HUDEP-2 (cell line): ENCODE results near the gene SSB.
"Not testable (repeated sequence)": the region's sequence is repeated elsewhere in the genome, so short reads cannot be mapped to it uniquely, and the experiment has no call there.

Experiments
- DNase-seq, 76 experiments: peaks; one replicate each; lab custom pipeline; 2025; ENCODE audit not compliant: unreplicated experiment in 76 of 76; lab: John Stamatoyannopoulos, UW

The SSB gene

DNA sequence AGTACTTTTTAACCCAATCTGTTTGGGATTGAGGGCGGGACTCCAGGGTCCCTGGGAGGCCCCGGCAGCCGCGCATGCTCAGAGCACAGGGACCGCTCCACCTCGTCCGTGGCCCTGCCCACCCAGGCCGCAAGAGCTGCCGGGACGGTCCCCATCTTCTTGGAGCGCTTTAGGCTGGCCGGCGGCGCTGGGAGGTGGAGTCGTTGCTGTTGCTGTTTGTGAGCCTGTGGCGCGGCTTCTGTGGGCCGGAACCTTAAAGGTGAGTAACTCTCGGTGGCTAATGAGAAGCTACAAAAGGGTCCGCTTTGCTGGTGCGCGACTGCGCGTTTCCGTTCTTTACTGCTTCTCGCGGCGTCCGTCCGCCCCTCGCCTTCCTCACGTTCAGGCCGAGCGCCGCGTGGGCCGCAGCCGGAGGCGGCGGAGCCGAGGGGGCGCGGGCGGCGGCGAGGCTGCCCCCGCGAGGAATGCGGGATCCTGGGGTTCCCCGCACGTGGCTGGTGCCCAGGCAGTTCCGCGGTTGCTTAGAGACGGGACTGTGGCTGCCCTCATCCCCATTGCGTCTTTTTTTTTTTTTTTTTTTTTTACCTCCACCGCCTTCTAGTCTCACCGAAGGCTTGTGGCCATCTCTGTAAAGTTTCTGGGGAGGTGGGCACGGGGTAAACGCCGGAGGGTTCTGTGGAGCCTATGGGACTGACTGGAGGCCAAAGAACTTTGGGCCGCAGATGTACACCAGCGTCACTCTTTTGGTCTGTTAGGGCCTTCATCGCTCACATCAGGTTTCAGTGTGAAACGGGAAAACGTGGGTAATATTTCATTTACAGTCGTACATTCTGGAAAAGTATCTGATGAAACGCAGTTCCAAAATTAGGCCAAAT lies at the start of gene SSB:
SSB (plus strand) TSS at position 154 of the 875 bp plus-strand sequence. CDS start 2,090 bp downstream, outside the sequence.
- peak; percentile 11 to 93 (median 86) for DNase-seq

DNA sequence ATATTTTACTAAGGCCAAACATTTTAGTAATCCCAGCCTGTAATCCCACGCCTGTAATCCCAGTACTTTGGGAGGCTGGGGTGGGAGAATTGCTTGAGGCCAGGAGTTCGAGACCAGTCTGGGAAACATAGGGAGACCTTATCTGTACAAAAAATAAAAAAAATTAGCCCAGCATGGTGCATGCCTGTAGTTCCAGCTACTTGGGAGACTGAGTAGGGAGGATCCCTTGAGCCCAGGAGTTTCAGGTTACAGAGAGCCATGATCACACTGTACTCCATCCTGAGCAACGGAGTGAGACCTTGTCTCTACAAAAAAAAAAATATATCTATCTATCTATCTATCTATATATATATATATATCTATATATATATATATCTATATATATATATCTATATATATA lies 45.9 kb upstream of the SSB start:
- no peak for DNase-seq

DNA sequence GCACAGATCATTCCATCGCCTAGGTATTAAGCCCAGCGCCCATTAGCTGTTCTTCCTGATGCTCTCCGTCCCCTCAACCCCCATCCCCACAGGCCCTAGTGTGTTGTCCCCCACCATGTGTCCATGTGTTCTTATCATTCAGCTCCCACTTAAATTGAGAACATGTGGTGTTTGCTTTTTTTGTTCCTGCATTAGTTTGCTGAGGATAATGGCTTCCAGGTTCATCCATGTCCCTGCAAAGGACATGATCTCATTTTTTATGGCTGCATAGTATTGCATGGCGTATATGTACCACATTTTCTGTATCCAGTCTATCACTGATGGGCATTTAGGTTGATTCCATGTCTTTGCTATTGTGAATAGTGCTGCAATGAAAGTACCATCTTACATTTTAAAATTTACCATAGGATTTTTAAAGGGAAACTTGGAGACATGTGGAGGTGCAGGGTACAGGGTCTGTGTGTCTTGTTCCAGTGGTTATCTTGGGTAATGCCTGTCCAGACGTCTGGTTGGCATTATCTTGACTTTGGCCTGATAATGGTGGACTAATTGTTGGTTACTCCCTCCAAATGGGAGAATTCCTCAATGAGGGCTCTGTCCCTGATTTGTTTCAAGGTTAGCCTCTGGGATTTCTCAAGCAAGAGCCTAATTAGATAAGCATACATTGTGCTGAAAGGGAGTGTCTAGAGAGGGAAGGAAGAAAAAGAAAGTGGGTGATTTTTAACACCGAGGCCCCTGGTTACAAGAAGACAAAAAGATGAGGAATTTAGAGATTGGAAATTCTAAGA lies 43.4 kb upstream of the SSB start:
- DNase-seq = no peak

DNA sequence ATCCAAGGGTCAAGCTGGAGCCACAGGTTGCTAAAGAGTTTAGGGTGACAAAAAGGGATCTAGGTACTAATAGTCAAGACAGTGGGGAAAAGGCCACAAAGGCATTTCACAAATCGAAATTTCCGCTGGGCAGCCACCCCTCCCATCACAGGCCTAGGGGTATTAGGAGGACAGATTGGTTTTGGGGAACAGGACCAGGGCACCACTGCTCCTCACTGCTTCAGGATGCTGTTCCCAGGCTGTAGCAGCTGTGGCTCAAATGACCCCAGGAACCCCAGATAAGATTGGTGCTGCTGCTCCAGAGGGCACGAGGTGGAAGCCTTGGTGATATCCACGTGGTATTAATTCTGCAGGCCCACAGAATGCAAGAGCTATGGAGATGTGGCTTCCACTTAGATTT lies 42.3 kb upstream of the SSB start:
- DNase-seq = no peak

DNA sequence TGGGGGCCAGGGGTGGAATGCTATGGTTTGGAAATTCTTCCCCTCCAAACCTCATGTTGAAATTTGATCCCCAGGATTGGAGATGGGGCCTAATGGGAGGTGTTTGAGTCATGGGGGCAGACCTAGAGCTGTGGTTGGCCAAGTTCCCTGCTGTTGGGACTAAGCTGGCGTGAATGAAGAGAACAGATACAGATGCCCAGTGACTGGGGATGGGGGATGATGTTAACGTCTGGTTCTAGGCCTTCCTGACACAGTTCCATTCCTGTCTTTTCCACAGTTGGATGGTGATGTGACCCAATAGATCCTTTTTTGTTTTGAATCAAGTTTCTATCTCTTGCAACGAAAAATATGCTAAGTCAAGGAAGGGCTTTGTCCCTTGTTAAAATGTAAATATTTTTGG lies 41.3 kb upstream of the SSB start:
- DNase-seq = no peak

DNA sequence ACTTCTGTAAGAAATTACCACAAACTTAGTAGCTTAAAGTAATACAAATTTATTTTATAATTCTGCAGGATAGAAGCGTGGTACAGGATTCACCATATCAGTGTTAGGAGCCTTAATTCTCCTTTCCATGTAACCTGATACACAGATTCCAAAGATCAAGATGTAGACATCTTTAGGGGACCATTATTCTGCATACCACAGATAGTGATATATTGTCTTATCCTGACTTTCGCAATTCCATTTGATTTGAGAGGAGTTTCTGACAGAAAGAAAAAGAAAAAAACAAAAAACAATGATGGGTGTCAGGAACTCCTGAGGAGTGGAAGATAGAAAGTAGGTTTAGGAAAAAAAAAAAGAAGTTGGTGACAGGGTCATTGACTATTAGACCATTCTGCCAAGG lies 40.9 kb upstream of the SSB start:
- DNase-seq = no peak

DNA sequence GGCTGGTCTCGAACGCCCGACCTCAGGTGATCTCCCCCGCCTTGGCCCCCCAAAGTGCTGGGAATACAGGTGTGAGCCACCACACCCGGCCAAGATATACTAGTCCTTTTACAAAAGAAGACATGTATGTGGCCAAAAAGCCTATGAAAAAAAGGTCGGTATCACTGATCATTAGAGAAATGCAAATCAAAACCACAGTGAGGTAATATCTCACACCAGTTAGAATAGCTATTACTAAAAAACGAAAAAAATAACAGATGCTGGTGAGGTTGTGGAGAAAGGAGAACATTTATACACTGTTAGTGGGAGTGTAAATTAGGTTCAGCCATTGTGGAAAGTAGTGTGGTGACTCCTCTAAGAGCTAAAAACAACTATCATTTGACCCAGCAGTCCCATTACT lies 38.7 kb upstream of the SSB start:
- DNase-seq = no peak

DNA sequence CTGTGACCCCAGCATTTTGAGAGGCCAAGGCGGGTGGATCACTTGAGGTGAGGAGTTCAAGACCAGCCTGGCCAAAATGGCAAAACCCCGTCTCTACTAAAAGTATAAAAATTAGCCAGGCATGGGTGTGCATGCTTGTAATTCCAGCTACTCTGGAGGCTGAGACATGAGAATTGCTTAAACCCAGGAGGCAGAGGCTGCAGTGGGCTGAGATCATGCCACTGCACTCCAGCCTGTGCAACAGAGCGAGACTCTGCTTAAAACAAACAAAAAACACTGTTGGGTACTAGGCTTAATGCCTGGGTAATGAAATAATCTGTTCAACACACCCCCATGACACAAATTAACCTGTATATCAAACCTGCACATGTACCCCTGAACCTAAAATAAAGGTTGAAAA lies 37.9 kb upstream of the SSB start:
- not testable (repeated sequence) for DNase-seq

DNA sequence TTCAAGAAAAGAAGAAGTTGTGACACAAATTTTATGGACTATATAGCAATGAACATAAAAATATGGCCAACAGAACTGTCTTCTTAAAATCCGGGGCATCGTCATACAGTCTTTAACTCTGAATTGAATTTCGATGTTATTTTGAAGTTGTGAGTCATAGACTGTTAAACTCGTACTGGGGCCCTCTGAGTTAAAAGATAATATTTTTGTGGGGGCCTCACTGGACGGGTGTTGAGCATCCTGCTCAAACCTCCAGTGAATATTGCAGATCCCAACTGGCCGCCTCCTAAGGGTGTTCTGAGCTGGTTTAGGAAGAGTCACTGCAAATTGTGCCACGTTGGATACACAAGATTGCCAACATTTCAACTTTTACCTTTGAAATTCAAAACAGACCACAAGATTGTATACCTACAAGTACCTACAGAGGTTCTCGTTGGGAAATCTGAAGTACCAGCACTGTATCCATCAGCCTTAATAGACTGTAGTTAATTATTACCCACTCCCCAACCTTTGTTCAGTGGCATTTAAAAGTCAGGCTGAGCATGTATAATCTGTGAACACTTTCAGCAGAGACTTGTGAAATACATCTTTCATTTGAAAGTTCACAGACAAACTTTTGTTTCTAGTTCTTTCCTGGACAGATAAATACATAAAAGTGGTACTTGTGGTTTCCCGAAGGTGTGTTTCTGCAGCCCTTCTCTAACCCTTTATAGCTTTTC lies 37.3 kb upstream of the SSB start:
- no peak for DNase-seq

DNA sequence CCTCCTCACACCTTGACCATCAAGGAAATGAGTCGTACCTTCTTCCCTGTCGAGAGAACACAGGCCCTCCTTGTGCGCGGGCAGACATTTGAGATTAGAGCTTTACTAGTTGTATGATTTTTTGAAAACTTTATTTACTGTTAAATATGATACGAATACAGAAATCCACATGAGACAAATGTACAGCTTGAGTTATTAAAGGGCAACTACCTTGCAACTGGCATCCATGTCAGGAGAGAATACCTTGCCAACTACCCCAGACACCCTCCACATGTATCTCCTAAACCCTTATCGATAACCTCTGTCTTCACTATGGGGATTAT lies 36.7 kb upstream of the SSB start:
- no peak for DNase-seq

DNA sequence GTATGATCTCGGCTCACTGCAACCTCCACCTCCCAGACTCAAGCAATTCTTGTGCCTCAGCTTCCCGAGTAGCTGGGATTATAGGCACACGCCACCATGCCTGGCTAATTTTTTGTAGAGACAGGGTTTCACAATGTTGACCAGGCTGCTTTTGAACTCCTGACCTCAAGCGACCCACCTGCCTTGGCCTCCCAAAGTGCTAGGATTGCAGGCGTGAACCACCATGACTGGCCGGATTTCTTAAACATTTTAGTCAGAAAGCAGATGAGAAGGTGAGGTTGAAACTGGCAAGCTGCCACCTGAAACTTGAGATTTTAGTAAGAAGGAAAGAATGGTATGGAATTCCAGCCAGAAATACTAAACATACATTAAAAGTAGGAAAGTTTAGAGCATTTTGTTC lies 33.1 kb upstream of the SSB start:
- DNase-seq = no peak

DNA sequence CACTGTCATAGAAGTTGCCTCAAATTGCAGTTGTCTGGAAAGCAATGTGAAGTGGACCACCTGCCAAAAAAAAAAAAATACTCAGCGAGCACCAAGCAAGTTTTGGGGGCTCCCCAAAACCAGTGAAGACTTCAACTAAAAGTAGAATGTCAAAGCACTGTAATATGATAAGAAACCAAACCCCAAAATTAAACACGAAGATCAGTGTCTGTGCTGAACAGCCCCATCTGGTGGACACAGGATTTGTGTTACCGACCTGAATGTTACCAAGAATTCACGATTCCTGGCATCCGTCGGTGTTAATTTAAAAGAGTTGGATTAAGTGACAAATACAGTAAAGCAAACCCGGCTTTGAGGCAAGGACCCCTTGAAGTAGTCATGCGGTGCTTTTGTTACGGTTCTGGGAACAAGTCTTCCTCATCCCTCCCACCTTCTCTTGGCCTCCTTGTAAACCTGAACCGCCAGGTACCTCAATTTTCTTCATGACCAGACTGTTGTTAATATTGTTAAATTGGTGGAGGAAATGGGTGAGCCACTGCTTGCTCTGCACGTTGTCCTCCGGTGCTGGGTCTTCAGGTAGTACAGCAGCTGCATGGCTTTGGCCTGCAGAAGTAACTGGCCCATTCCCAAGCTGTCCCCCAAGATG lies 31.3 kb upstream of the SSB start:
- DNase-seq = peak in 51 of 76 experiments; percentile 3 to 58 (median 29)

DNA sequence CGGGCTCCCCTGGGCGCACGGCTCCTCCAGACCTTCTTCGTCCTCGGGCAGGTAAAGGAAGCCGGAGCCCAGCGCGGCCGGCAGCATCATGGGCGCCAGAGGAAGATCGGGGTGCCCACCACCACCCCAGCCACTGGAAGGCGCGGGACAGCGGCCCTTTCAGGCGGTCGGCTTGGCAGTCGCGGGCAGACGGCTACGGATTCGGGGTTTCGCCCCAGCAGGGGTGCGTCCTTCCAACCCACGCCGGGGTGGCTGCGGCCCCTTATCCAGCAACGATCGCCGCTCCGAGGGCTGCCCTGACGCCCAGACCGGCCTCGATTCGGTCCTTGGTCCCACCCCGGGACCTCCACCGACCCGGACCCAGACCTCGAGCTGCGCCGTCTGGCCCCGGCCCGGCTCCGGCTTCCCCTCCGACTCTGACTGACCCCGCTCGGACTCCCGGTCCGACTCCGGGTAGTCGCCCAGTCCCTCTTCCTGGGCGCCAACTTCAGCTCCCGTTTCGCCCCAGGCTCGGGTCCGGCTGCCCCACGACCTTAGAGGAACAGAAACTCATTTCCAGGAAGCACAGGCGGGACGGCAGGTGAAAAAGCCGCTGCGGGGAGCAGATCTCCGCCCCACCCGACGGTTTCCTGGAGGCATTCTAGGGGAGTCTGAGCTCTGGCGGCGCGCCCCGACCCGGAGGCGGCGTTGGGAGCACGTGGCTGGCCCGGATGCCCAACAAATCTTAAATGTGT lies 30.2 kb upstream of the SSB start:
- DNase-seq = peak in 6 of 76 experiments; percentile 2 to 9 (median 4)

DNA sequence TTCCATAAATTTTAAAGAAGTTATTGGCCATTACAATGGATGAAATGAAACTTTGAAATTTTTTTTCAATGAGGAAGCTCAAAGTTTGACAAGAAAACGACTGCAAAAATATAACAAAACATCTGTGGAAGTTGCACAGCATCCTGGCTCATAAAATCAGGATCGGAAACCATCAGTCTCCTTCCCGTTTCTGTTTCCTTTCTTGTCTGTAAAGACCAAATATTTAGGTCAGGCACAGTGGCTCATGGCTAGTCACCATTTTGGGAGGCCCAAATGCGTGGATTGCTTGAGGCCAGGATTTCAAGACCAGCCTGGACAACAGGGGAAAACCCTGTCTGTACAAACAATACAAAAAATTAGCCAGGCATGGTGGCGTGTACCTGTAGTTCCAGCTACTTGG lies 27.6 kb upstream of the SSB start:
- no peak for DNase-seq

DNA sequence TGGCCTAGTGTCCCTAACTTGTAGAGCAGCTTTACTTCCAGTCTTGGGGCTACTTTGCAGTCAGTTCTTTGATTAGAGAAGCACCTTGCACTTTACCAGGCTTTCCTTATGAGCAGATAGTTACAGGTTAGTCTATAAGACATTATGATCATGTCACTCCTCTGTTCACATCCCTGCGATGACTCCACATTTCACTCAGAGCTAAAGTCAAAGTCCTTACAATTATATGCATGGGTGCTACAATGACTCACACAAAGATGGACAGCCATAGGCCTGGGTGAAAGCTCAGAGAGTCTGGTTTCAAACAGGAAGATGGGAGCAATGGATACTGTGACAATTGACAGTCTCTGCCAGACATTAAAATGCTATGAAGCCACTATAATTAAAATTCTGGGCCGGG lies 27.1 kb upstream of the SSB start:
- DNase-seq = no peak

DNA sequence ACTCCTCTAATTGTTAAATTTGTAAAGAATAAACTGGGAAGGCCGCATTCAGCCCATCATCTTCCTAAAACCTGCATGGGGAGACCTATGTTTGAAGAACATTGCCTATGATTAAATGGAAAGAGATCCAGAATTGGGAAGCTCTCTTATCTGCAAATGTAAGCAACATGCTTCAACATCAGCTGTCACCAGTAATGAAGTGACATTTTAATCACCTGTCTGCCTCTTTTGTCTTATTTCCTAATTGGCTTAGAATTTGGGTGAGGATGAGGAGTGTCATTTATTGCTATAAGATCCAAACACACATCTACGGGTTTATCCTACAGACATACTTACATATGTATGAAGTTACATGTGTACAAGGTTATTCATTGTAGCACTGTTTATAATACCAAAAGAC lies 26.0 kb upstream of the SSB start:
- no peak for DNase-seq

DNA sequence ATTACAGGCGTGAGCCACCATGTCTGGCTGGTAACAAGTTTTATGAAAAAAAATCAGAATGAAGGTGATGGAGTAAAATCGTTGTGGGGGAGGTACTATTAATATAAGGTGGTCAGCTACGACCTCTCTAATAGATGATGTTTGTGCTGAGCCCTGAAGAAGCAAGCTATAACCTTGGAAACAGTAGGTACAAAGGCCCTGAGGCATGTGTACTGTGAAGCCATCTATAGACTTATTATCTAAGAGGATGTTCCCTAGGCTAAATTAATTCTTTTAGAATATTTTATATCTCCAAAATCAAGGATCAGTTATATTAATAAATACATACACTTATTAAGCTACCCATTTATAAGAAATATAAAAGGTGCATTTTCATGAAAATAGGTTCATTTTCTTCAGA lies 23.3 kb upstream of the SSB start:
- no peak for DNase-seq

DNA sequence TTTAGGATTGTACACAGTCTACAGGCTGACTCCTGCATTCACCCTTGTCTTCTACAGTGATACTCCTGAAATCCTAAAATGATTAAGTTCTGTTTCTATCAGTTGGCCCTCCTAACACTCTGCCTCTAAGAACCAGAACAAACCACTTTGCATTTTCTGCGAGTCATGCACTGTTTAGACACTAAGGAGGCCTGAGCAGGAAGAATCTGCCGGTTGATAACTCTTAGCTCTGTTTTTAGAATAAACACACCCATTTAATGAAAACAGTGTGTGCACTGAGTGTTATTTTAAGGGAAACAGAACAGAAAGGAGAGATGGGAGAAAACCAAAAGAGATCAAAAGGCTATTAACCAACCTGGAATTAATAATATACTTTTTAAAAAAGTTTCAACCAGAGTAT lies 22.9 kb upstream of the SSB start:
- no peak for DNase-seq

DNA sequence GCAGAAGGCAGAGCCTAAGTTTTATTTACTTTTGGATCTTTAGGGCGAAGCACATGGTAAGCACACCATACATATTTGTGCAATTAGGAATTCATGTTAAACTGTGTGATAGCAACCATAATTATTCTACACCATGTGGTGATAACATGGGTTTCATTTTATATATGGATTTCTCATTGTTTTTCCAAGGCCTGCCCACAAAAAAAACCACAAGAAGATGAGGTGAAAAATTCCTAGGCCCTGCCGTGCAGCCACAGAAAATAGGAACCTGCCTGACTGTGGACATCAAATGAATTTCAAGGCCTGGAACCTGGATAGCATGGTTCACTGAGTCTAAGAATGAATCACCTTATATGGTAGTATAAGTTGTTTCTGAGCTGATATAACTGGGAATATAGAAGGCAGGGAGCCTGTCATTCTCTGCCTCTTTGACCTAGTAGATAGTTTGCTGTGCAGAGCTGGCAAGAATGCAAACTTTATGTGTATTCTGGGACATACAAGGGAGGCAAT lies 22.4 kb upstream of the SSB start:
- DNase-seq = no peak

DNA sequence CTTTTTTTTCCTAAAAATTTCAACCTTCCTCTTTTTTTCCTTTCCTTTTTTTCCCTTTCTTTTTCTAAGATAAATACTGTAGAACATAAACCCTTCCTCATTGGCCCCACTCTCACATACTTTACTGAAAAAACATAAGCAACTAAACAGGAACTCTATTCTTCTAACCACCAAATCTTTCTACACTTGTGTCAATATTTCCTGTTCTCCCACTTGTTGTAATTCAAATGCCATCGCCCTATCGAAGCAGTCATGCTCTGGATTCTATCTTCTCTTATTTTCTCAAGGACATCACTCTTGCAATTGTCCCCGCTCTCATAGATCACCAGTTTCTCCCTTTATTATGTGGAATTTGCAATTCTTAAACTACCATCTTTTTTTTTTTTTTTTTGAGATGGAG lies 20.2 kb upstream of the SSB start:
- DNase-seq = no peak
